HCT116 (cell line): Measurements from ENCODE around the gene VWA5B1. TPM values are rescaled to one million over a fixed set of nuclear protein-coding genes. Genes with fewer than 3 reads are reported as not detected.

Experiments used
- ATAC-seq: fragments of 200-7000 bp; cut with Tn5 transposase; 2 replicates; pipeline ENCODE4 v1.9.1; 2020; ENCODE audit warnings: mild to moderate bottlenecking, moderate library complexity
- BruUV-seq: library from RNA; stranded (reverse); fragments of 400-500 nt; replicated peaks from 2 replicates; lab custom pipeline; 2021; lab: Mats Ljungman, UMichigan
- CTCF ChIA-PET: fragments of 300-600 bp; sonication (Branson Sonifier 250); formaldehyde crosslinking; loops from one replicate; lab custom pipeline; 2021; ENCODE audit warnings: antibody characterized with exemption; lab: Charles Lee
- POLR2A ChIA-PET: fragments of 300-600, 350-600 bp; sonication (Branson Sonifier 250); formaldehyde crosslinking; loops from one replicate; lab custom pipeline; 2021; ENCODE audit warnings: antibody characterized with exemption; lab: Charles Lee
- RAD21 ChIA-PET, 2 experiments: fragments of 300-600 bp; sonication (Branson Sonifier 250); formaldehyde crosslinking; loops; one replicate each; lab custom pipeline; 2023; ENCODE audit warnings: low total read pairs in 2 of 2; ENCODE audit not compliant: uncharacterized antibody in 2 of 2, unreplicated experiment in 2 of 2, low non-redundant PET in 1 of 2; lab: Charles Lee
- DNase-seq: peaks from one replicate; pipeline ENCODE4 v3.0.0-alpha.2; 2010; ENCODE audit warnings: low read depth, low spot score
- H2AFZ ChIP-seq: fragments of 200-600 bp; shearing (Covaris generic), sonication (generic); 2 replicates; pipeline ENCODE4 v1.6.1; 2017; ENCODE audit warnings: low read depth, mixed run types, mixed read lengths, antibody characterized with exemption, low read length; ENCODE audit not compliant: poor library complexity, severe bottlenecking
- H3K27ac ChIP-seq: 2 replicates; pipeline ENCODE4 v1.5.1; 2012; ENCODE audit warnings: low read depth, low read length
- H3K27me3 ChIP-seq: fragments of 200-600 bp; sonication (generic); 2 replicates; pipeline ENCODE4 v1.6.1; 2016; ENCODE audit warnings: mixed run types, low read length, mixed read lengths; ENCODE audit not compliant: insufficient read depth
- H3K36me3 ChIP-seq, 2 experiments: fragments of 200-500 bp in 1 of 2; fragments of 200-600 bp in 1 of 2; sonication (Bioruptor generic) in 1 of 2; sonication (generic) in 1 of 2; 2 replicates each; pipeline versions ENCODE4 v1.5.1 to v1.6.1; 2014 to 2016; ENCODE audit warnings: low read length in 2 of 2, inconsistent platforms in 1 of 2, mixed read lengths in 1 of 2, mixed run types in 1 of 2; ENCODE audit not compliant: insufficient read depth in 2 of 2, control insufficient read depth in 1 of 2
- H3K4me1 ChIP-seq, 2 experiments: fragments of 200-600 bp in 1 of 2; sonication (generic) in 1 of 2; 2 replicates each; pipeline versions ENCODE4 v1.5.1 to v1.6.1; 2012 to 2017; ENCODE audit warnings: low read length in 2 of 2, inconsistent platforms in 1 of 2, mild to moderate bottlenecking in 1 of 2, mixed read lengths in 1 of 2, mixed run types in 1 of 2, moderate library complexity in 1 of 2; ENCODE audit not compliant: insufficient read depth in 2 of 2, control insufficient read depth in 1 of 2
- H3K4me2 ChIP-seq: fragments of 200-600 bp; sonication (generic); 2 replicates; pipeline ENCODE4 v1.6.1; 2017; ENCODE audit warnings: mixed run types, low read length, mixed read lengths
- H3K4me3 ChIP-seq, 2 experiments: fragments of 200-600 bp in 1 of 2; sonication (generic) in 1 of 2; replicated peaks in 1 of 2; 2 replicates each; pipeline ENCODE4 v1.5.1; 2011 to 2016; ENCODE audit warnings: low read length in 2 of 2, control low read depth in 1 of 2, low read depth in 1 of 2, mild to moderate bottlenecking in 1 of 2, mixed read lengths in 1 of 2, mixed run types in 1 of 2
- H3K79me2 ChIP-seq: fragments of 200-600 bp; sonication (generic); 2 replicates; pipeline ENCODE4 v1.6.1; 2017; ENCODE audit warnings: mild to moderate bottlenecking, mixed run types, low read length, moderate library complexity, mixed read lengths; ENCODE audit not compliant: insufficient read depth
- H3K9ac ChIP-seq: fragments of 200-600 bp; sonication (generic); 2 replicates; pipeline ENCODE4 v1.6.1; 2016; ENCODE audit warnings: low read length, mixed read lengths
- H3K9me2 ChIP-seq: fragments of 200-600 bp; sonication (generic), shearing (Covaris generic); 2 replicates; pipeline ENCODE4 v1.6.1; 2017; ENCODE audit warnings: mixed run types, mild to moderate bottlenecking, moderate library complexity; ENCODE audit not compliant: insufficient read depth
- H3K9me3 ChIP-seq, 2 experiments: fragments of 200-500 bp in 1 of 2; fragments of 200-600 bp in 1 of 2; sonication (Bioruptor generic) in 1 of 2; sonication (generic) in 1 of 2; 2 replicates each; pipeline ENCODE4 v1.6.1; 2014 to 2017; ENCODE audit warnings: low read length in 2 of 2, mixed read lengths in 2 of 2, inconsistent platforms in 1 of 2, low read depth in 1 of 2, mild to moderate bottlenecking in 1 of 2, mixed run types in 1 of 2, moderate library complexity in 1 of 2; ENCODE audit not compliant: control insufficient read depth in 1 of 2, insufficient read depth in 1 of 2
- H4K20me1 ChIP-seq: fragments of 200-600 bp; sonication (generic), shearing (Covaris generic); 2 replicates; pipeline ENCODE4 v1.6.1; 2017; ENCODE audit warnings: mixed run types, mild to moderate bottlenecking, moderate library complexity; ENCODE audit not compliant: insufficient read depth
- CBX3 ChIP-seq: IDR thresholded peaks from 2 replicates; pipeline ENCODE4 v1.6.1; 2012; ENCODE audit warnings: low read depth
- ELF1 ChIP-seq: IDR thresholded peaks from 2 replicates; pipeline ENCODE4 v1.6.1; 2012; ENCODE audit warnings: low read depth, borderline replicate concordance
- EZH2phosphoT487 ChIP-seq: fragments of 200-600 bp; IDR thresholded peaks from 2 replicates; pipeline ENCODE4 v1.6.1; 2018; ENCODE audit warnings: antibody characterized with exemption, borderline replicate concordance
- FOSL1 ChIP-seq: IDR thresholded peaks from 2 replicates; pipeline ENCODE4 v1.6.1; 2012; ENCODE audit warnings: low read depth
- JUND ChIP-seq: IDR thresholded peaks from 2 replicates; pipeline ENCODE4 v1.6.1; 2012
- POLR2AphosphoS5 ChIP-seq: IDR thresholded peaks from 2 replicates; pipeline ENCODE4 v1.6.1; 2011; ENCODE audit warnings: mild to moderate bottlenecking, low read depth, low read length, moderate library complexity
- RAD21 ChIP-seq: IDR thresholded peaks from 2 replicates; pipeline ENCODE4 v1.6.1; 2012; ENCODE audit warnings: low read depth, mild to moderate bottlenecking
- SIN3A ChIP-seq: IDR thresholded peaks from 2 replicates; pipeline ENCODE4 v1.6.1; 2012; ENCODE audit warnings: low read depth
- SP1 ChIP-seq: IDR thresholded peaks from 2 replicates; pipeline ENCODE4 v1.6.1; 2012; ENCODE audit warnings: low read depth
- SRF ChIP-seq: IDR thresholded peaks from 2 replicates; pipeline ENCODE4 v1.6.1; 2012; ENCODE audit warnings: low read depth
- YY1 ChIP-seq: IDR thresholded peaks from 2 replicates; pipeline ENCODE4 v1.6.1; 2011; ENCODE audit warnings: low read length, low read depth, moderate library complexity, mild to moderate bottlenecking; ENCODE audit not compliant: insufficient replicate concordance; ENCODE audit errors: extremely low read depth
- ZFX ChIP-seq: fragments of 450-650 bp; IDR thresholded peaks from 2 replicates; pipeline ENCODE4 v1.6.1; 2017
- ZNF274 ChIP-seq: fragments of 200-500 bp; sonication (Bioruptor generic); IDR thresholded peaks from 2 replicates; pipeline ENCODE4 v1.6.1; 2014; ENCODE audit warnings: mild to moderate bottlenecking, low read depth, low read length, inconsistent platforms
- intact Hi-C: fragments of 100-400 bp; cut with micrococcal nuclease; formaldehyde crosslinking; loops from 2 replicates; pipeline ENCODE4 v1.10.0; 2022
- total RNA-seq: library from RNA; stranded (reverse); gene quantifications from one replicate; pipeline ENCODE4 v1.2.1, GENCODE V29; 2021; ENCODE audit not compliant: unreplicated experiment
- TF ChIP-seq, protein P1 (sequence below): IDR thresholded peaks from 2 replicates; pipeline ENCODE4 v1.6.1; 2011; ENCODE audit warnings: mild to moderate bottlenecking, low read length, moderate library complexity; ENCODE audit not compliant: insufficient replicate concordance; ENCODE audit errors: extremely low read depth
- TF ChIP-seq, protein P2 (sequence below), 3 experiments: fragments of 200-600 bp in 1 of 3; sonication (generic) in 1 of 3; IDR thresholded peaks in 2 of 3; conservative IDR thresholded peaks in 1 of 3; 2 replicates each; pipeline ENCODE4 v1.5.1; 2012 to 2017; ENCODE audit warnings: low read depth in 2 of 3, low read length in 2 of 3, antibody characterized with exemption in 1 of 3, borderline replicate concordance in 1 of 3, control low read depth in 1 of 3, mild to moderate bottlenecking in 1 of 3, mixed read lengths in 1 of 3, mixed run types in 1 of 3, moderate library complexity in 1 of 3; ENCODE audit not compliant: insufficient read depth in 1 of 3
- TF ChIP-seq, protein P3 (sequence below): IDR thresholded peaks from 2 replicates; pipeline ENCODE4 v1.6.1; 2012; ENCODE audit warnings: low read depth
- TF ChIP-seq, protein P4 (sequence below): IDR thresholded peaks from 2 replicates; pipeline ENCODE4 v1.6.1; 2012

The VWA5B1 gene
- total RNA-seq, 1 experiment from 2014 or later = not detected

DNA sequence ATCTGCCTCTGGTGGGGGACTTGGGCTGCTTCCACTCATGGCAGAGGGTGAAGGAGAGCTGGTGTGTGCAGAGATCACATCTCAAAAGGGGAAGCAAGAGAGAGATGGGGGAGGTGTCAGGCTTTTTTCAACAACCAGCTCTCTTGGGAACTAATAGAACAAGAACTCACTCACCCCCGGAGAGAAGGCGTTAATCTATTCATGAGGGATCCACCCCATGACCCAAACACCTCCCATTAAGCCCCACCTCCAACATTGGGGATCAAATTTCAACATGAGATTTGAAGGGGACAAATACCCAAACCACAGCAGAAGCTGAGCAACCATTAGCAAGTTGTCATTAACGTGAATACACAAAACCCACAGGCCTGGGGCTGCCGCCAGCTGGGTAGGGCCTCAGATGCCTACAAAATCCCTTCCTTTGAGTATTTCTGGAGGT, 12.0 kb upstream of the VWA5B1 start:
- RAD21 ChIA-PET = no interaction called here

More for the DNA sequence above, 12.0 kb upstream of the VWA5B1 start:
- no peak for TF ChIP-seq SIN3A
- no peak for TF ChIP-seq YY1
- TF ChIP-seq POLR2AphosphoS5 = no peak
- no peak for TF ChIP-seq ELF1
- TF ChIP-seq, protein P1, sequence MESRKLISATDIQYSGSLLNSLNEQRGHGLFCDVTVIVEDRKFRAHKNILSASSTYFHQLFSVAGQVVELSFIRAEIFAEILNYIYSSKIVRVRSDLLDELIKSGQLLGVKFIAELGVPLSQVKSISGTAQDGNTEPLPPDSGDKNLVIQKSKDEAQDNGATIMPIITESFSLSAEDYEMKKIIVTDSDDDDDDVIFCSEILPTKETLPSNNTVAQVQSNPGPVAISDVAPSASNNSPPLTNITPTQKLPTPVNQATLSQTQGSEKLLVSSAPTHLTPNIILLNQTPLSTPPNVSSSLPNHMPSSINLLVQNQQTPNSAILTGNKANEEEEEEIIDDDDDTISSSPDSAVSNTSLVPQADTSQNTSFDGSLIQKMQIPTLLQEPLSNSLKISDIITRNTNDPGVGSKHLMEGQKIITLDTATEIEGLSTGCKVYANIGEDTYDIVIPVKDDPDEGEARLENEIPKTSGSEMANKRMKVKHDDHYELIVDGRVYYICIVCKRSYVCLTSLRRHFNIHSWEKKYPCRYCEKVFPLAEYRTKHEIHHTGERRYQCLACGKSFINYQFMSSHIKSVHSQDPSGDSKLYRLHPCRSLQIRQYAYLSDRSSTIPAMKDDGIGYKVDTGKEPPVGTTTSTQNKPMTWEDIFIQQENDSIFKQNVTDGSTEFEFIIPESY = no peak
- no peak for TF ChIP-seq RAD21
- TF ChIP-seq, protein P2, sequence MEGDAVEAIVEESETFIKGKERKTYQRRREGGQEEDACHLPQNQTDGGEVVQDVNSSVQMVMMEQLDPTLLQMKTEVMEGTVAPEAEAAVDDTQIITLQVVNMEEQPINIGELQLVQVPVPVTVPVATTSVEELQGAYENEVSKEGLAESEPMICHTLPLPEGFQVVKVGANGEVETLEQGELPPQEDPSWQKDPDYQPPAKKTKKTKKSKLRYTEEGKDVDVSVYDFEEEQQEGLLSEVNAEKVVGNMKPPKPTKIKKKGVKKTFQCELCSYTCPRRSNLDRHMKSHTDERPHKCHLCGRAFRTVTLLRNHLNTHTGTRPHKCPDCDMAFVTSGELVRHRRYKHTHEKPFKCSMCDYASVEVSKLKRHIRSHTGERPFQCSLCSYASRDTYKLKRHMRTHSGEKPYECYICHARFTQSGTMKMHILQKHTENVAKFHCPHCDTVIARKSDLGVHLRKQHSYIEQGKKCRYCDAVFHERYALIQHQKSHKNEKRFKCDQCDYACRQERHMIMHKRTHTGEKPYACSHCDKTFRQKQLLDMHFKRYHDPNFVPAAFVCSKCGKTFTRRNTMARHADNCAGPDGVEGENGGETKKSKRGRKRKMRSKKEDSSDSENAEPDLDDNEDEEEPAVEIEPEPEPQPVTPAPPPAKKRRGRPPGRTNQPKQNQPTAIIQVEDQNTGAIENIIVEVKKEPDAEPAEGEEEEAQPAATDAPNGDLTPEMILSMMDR (IDR thresholded peaks at IDR 0.05 in 2 of 3, conservative IDR thresholded peaks at IDR 0.05 in 1 of 3; ENCODE audit: borderline replicate concordance in 1 of 3, insufficient read depth in 1 of 3, low read depth in 2 of 3, low read length in 2 of 3) = no peak
- TF ChIP-seq CBX3 = no peak
- no peak for TF ChIP-seq FOSL1
- no peak for TF ChIP-seq SRF
- TF ChIP-seq, protein P3, sequence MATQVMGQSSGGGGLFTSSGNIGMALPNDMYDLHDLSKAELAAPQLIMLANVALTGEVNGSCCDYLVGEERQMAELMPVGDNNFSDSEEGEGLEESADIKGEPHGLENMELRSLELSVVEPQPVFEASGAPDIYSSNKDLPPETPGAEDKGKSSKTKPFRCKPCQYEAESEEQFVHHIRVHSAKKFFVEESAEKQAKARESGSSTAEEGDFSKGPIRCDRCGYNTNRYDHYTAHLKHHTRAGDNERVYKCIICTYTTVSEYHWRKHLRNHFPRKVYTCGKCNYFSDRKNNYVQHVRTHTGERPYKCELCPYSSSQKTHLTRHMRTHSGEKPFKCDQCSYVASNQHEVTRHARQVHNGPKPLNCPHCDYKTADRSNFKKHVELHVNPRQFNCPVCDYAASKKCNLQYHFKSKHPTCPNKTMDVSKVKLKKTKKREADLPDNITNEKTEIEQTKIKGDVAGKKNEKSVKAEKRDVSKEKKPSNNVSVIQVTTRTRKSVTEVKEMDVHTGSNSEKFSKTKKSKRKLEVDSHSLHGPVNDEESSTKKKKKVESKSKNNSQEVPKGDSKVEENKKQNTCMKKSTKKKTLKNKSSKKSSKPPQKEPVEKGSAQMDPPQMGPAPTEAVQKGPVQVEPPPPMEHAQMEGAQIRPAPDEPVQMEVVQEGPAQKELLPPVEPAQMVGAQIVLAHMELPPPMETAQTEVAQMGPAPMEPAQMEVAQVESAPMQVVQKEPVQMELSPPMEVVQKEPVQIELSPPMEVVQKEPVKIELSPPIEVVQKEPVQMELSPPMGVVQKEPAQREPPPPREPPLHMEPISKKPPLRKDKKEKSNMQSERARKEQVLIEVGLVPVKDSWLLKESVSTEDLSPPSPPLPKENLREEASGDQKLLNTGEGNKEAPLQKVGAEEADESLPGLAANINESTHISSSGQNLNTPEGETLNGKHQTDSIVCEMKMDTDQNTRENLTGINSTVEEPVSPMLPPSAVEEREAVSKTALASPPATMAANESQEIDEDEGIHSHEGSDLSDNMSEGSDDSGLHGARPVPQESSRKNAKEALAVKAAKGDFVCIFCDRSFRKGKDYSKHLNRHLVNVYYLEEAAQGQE = no peak
- TF ChIP-seq SP1 = no peak
- TF ChIP-seq ZFX = no peak
- no peak for TF ChIP-seq JUND
- TF ChIP-seq EZH2phosphoT487 = no peak
- TF ChIP-seq, protein P4, sequence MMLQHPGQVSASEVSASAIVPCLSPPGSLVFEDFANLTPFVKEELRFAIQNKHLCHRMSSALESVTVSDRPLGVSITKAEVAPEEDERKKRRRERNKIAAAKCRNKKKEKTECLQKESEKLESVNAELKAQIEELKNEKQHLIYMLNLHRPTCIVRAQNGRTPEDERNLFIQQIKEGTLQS = no peak
- TF ChIP-seq ZNF274 = no peak
- no peak overlapping the region for H3K9ac ChIP-seq
- no peak overlapping the region for H3K27ac ChIP-seq
- H3K79me2 ChIP-seq = no peaks in the 10 kb centered on the region
- ATAC-seq = no peak
- ChIA-PET POLR2A (no interaction called here), CTCF (no interaction called here)
- H3K4me1 ChIP-seq = peaks cover 2 to 11% of the 10 kb centered on the region in 2 experiments; a peak in 2 of 4 replicates
- no peaks in the 10 kb centered on the region for H4K20me1 ChIP-seq
- DNase-seq = no peak
- no peaks in the 10 kb centered on the region for H3K9me2 ChIP-seq
- no peak overlapping the region for H2AFZ ChIP-seq
- BruUV-seq = no TSS peak
- H3K36me3 ChIP-seq = no peaks in the 10 kb centered on the region
- no peak overlapping the region for H3K4me3 ChIP-seq
- H3K9me3 ChIP-seq = no peaks in the 10 kb centered on the region
- H3K27me3 ChIP-seq = peaks cover 4% of the 10 kb centered on the region
- H3K4me2 ChIP-seq = no peak overlapping the region
- intact Hi-C loops = no loop called here
